Measurements from ENCODE around the gene GUCY1A2. TPM values are rescaled to one million over a fixed set of nuclear protein-coding genes. Genes with fewer than 3 reads are reported as not detected.
A peak's percentile ranks its signal among the peaks of the same experiment; 100 is the strongest.
"Not testable (repeated sequence)": the region's sequence is repeated elsewhere in the genome, so short reads cannot be mapped to it uniquely, and the experiment has no call there.

GUCY1A2 gene
- polyA plus RNA-seq, 12 donors, result 5.7 to 11.4 (median 8.0) TPM; not detected in 1

DNA sequence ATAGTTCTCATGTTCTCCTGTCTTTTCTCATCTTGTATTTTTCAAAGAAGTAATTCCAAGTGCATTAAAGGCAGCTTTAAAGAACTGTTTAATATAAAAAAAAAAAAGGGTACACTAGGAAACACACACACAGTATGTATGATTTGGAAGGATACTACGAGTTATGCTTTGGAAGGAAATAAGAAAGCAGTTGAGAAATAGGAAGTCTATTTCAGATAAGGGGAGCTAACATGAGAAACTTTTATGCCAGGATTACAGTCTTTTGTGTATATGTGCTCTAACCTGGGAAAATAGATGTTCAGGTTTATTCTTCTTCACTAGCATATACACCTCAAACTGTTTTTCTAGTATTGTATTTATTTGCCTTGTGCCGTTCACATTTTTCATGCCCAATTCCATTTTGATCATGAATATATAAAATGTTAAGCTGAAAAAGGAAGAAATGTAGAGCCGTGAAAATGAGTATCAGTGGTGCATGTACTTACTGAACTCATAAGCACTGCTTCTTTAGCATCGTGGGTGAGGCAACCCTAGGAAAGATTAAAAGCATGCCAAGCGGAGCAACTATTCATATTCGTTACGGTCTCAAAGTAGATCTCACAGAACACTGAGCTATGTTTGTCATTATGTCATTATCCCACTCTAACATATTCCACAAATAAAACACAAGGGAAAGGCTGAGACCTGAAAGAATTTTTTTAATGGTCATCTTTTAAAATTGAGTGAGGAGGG, 59.6 kb downstream of the GUCY1A2 start:
- DNase-seq, result no peak

GRCh38 chr11:106957030-106957482, 61.2 kb downstream of the GUCY1A2 start:
- DNase-seq, result no peak

- no peak for DNase-seq
Observed at GRCh38 chr11:106950067-106950491, 68.2 kb downstream of the GUCY1A2 start.

- no peak for DNase-seq
Observed at GRCh38 chr11:106943089-106943488, 75.2 kb downstream of the GUCY1A2 start.

GRCh38 chr11:106939157-106939556, 79.1 kb downstream of the GUCY1A2 start:
- no peak for DNase-seq

- DNase-seq, result no peak
Observed at GRCh38 chr11:106937111-106937510, 81.2 kb downstream of the GUCY1A2 start.

DNA sequence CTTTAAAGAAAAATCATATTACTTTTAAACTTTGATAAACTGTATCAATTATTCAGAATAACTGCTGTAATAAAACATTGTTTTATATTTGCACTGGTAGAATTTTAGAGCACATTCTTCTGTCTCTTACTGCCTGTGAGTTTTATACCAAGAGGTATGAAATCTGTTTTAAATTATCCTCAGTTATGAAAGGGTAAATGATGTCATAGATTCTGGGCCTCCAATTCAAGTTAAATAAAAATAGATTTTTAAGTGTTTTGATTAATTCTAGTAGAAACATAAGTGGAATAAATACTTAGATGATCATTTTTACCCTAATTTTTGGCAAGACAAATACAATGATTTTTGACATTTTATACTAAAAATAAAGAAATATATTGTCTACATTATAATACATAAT, 93.0 kb downstream of the GUCY1A2 start:
- DNase-seq, result no peak

DNA sequence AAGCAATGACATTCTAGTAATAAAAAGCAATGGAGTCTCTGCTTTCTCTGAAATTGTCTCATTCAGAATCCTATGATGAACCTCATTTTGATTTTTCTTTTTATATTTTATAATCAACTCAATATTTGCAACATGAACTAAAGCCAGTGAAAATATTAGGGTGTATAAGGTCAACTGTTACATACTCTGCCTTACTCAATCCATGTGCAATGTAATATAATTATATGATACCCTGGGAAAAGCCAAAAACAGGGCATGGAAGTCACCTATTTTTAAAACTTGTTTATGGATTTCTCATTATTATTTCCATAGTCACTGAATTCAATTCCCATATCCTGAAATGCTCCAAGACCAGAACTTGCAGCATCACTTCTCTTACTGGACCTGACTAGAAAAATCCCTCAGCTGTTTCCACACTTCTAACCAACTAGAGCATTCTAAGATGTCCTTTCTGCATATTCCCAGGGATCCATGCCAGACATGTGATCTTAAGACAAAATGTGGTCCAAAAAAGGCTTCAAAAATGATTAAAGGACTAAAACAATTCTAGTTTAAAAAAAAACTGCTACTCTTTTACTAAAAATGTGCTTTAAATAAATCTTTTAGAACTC, 97.3 kb downstream of the GUCY1A2 start:
- DNase-seq, result peak; percentile 9

- DNase-seq, result no peak
Observed at GRCh38 chr11:106917973-106918372, 100.3 kb downstream of the GUCY1A2 start.

DNA sequence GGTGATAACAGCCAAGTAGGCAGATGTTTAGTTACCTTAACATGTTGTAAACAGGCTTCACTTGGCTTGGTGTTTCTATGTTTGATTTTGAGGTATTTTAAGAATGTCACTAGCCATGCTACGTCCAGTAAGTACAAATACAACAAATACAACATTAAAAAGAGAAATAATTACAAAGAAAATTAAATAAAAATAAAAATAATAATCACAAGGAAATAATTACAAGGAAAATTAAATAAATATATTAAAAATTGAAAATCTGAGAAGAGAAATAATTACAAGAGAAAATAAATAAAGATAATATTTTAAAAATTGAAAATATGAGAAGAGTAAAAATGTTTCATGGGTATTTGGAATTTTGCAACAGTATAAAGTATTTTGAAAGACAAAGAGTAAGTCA, 103.9 kb downstream of the GUCY1A2 start:
- DNase-seq, result no peak

DNA sequence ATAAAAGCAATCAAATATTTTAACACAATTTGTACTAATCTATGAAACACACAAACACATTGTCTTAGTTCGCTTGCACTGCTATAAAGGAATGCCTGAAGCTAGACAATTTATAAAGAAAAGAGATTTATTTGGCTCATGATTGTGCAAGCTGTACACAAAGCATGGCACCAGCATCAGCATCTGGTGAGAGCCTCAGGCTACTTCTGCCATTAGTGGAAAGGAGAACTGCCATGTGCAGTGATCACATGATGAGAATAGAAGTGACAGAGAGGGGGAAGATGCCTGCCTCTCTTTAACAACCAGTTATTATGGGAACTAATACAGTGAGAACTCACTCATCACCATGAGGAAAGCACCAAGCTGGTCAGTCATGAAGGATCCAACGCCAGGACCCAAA, 105.1 kb downstream of the GUCY1A2 start:
- DNase-seq, result no peak

DNA sequence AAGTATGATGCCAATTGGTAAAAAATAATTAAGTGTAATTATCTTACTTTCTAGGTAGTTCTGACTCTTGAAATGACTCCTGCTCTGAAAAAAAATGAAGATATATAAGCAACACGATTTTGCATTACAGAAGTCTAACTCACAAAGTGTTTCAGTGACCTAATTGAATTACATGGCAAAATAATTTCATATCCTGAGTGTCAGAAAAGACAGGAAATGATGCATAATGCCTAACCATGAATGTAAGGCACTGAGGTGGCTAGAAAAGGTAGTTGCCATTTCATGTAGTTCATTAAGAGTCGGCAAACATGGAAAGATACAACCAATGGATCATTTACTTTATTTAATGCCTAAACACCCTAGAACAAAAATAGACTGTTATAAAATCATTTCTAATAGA, 113.5 kb downstream of the GUCY1A2 start:
- DNase-seq, result no peak

DNA sequence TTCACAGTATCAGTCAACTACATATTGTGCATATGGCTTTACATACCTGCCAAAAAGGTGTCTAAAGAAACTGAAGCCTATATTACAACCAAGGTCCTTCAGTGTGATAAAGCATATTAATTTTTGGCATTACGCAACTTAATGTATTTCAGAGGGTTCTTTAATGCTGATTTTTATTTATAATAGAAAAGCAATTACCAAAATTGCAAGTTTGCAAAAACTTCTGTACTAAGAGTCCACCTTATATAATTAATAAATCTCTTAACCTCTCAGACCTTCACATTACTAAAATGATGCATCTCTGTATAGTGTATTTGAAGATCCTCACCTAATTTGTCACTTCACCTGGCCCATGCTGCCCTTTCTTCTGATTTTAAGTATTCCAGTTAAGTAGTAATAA, 128.6 kb downstream of the GUCY1A2 start:
- no peak for DNase-seq

GRCh38 chr11:106888386-106888785, 129.9 kb downstream of the GUCY1A2 start:
- no peak for DNase-seq

- DNase-seq, result not testable (repeated sequence)
Observed at GRCh38 chr11:106883693-106884092, 134.6 kb downstream of the GUCY1A2 start.

- DNase-seq, result no peak
Observed at GRCh38 chr11:106879832-106880546, 138.3 kb downstream of the GUCY1A2 start.

DNA sequence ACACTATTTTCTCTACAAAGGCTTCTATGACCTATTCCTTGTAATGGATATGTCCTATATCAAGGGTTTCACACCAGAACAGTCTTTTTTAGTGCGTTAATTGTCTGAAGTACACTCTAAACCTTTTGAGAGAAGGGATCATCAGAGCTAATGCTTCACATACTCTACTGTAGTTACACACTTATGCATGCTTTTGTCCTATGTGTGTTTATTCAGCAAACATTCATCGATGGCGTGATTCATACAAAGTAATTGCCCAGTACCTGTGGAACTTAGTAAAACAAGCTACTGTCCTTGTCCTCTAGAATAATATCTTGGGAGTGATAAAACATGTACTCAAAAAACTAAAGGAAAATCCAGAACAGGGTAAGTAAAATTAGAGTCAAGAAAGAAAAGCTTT, 139.2 kb downstream of the GUCY1A2 start:
- DNase-seq, result no peak

- DNase-seq, result no peak
Observed at GRCh38 chr11:106875013-106875412, 143.3 kb downstream of the GUCY1A2 start.

DNA sequence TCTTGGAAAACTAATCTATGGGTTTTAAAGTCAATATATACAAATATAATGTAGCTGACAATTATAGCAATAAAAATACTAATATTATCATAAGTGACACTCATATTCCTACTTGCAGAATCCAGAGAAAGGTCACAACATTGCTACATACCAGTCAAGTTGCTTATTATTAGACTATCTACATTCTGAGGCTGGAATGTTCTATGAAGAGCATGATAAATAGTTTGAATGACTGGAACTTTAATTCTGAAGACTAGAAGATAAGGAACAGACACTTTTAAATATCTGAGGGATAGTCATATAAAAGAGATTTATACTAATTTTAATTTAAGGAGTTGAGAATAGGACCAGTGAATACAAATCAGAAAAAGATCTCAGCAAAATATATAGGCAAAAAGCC, 146.0 kb downstream of the GUCY1A2 start:
- no peak for DNase-seq

GRCh38 chr11:106858200-106858599, 160.1 kb downstream of the GUCY1A2 start:
- no peak for DNase-seq

- no peak for DNase-seq
Observed at GRCh38 chr11:106856566-106856965, 161.7 kb downstream of the GUCY1A2 start.

DNA sequence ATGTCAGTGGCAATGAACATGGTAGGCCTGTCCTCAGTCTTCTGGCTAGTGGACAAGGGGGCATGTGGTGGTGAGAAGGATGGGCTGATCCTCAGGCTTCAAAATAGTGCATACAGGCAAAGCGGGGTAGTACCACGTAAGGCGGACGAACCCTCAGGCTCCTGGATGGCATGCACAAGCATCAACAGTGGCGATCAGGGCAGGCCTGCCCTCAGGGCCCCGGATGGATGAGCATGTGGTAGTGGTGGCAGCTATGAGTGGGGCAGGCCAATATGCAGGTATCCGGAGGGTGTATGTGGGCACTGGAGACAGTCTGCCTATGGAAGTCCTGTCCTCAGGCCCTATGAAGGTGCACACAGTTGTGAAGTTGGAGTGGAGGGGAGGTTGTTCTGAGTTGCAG, 163.8 kb downstream of the GUCY1A2 start:
- no peak for DNase-seq

GRCh38 chr11:106853850-106854401, 164.3 kb downstream of the GUCY1A2 start:
- DNase-seq, result no peak

Data from muscle of arm (tissue), 12 donors.